ENCODE data around the gene CA11. TPM values are rescaled to one million over a fixed set of nuclear protein-coding genes. Genes with fewer than 3 reads are reported as not detected.
A peak's percentile ranks its signal among the peaks of the same experiment; 100 is the strongest.
"Not testable (repeated sequence)": the region's sequence is repeated elsewhere in the genome, so short reads cannot be mapped to it uniquely, and the experiment has no call there.

The CA11 gene
- total RNA-seq, 1 experiment from 2014 or later: 1.4 TPM

GRCh38 chr19:48642862-48643261 is 3.1 kb downstream of the CA11 start:
- DNase-seq (ENCODE audit: low spot score): no peak

- no peak for DNase-seq (ENCODE audit: low spot score)
These were observed 4.1 kb downstream of the CA11 start for GRCh38 chr19:48641850-48642249.

- peak; percentile 45 for DNase-seq (ENCODE audit: low spot score)
These were observed 6.3 kb downstream of the CA11 start for GRCh38 chr19:48639483-48640375.

GRCh38 chr19:48638831-48639381 is 7.1 kb downstream of the CA11 start:
- DNase-seq (ENCODE audit: low spot score): no peak

GRCh38 chr19:48637948-48638830 is 7.8 kb downstream of the CA11 start:
- DNase-seq (ENCODE audit: low spot score): peak; percentile 95

- peak; percentile 99 for DNase-seq (ENCODE audit: low spot score)
These were observed 8.5 kb downstream of the CA11 start for GRCh38 chr19:48637449-48637947.

- peak; percentile 77 for DNase-seq (ENCODE audit: low spot score)
These were observed 9.0 kb downstream of the CA11 start, which contains the start of gene DBP for GRCh38 chr19:48636859-48637448. TSS of gene DBP (minus strand) at chr19:48637379. CDS start at chr19:48636994, 385 bp downstream.

- peak; percentile 48 for DNase-seq (ENCODE audit: low spot score)
These were observed 9.8 kb downstream of the CA11 start for GRCh38 chr19:48635966-48636858.

GRCh38 chr19:48635263-48635965 is 10.6 kb downstream of the CA11 start:
- peak; percentile 73 for DNase-seq (ENCODE audit: low spot score)

GRCh38 chr19:48634424-48635262 is 11.3 kb downstream of the CA11 start:
- DNase-seq (ENCODE audit: low spot score): peak; percentile 97

- no peak for DNase-seq (ENCODE audit: low spot score)
These were observed 12.0 kb downstream of the CA11 start for GRCh38 chr19:48634036-48634342.

- no peak for DNase-seq (ENCODE audit: low spot score)
These were observed 12.6 kb downstream of the CA11 start for GRCh38 chr19:48633148-48634035.

GRCh38 chr19:48632692-48633147 is 13.3 kb downstream of the CA11 start:
- peak; percentile 33 for DNase-seq (ENCODE audit: low spot score)

- not testable (repeated sequence) for DNase-seq (ENCODE audit: low spot score)
These were observed 13.7 kb downstream of the CA11 start for GRCh38 chr19:48632286-48632685.

- DNase-seq (ENCODE audit: low spot score): peak; percentile 64
These were observed 14.8 kb downstream of the CA11 start for GRCh38 chr19:48631225-48631624.

GRCh38 chr19:48630296-48631063 is 15.5 kb downstream of the CA11 start:
- DNase-seq (ENCODE audit: low spot score): peak; percentile 90

Measured in HT-29 (cell line).